PC-3 (cell line): ENCODE results near the gene TRIM71. TPM values are rescaled to one million over a fixed set of nuclear protein-coding genes. Genes with fewer than 3 reads are reported as not detected.

Source experiments
- ATAC-seq: fragments of 200-7000 bp; cut with Tn5 transposase; 2 replicates; pipeline ENCODE4 v1.9.1; 2020; ENCODE audit warnings: mild to moderate bottlenecking, moderate library complexity
- BruUV-seq: library from RNA; stranded (reverse); fragments of 400-500 nt; replicated peaks from 2 replicates; lab custom pipeline; 2021; lab: Mats Ljungman, UMichigan
- CTCF ChIA-PET: fragments of 300-600 bp; sonication (Branson Sonifier 250); formaldehyde crosslinking; loops from one replicate; lab custom pipeline; 2022; ENCODE audit warnings: antibody characterized with exemption; lab: Charles Lee
- POLR2A ChIA-PET: fragments of 300-600 bp; sonication (Branson Sonifier 250); formaldehyde crosslinking; loops from one replicate; lab custom pipeline; 2022; ENCODE audit warnings: antibody characterized with exemption; ENCODE audit not compliant: unreplicated experiment; lab: Charles Lee
- DNase-seq: peaks from one replicate; pipeline ENCODE4 v3.0.0-alpha.2; 2015
- H2AFZ ChIP-seq: fragments of 300-600 bp; sonication (generic); 2 replicates; pipeline ENCODE4 v1.6.0; 2016; ENCODE audit warnings: antibody characterized with exemption, low read length
- H3F3A ChIP-seq: fragments of 300-600 bp; sonication (generic); one replicate; pipeline ENCODE4 v1.6.0; 2017; ENCODE audit warnings: antibody characterized with exemption, low read length, control low read depth, mild to moderate bottlenecking; ENCODE audit not compliant: unreplicated experiment
- H3K27ac ChIP-seq: fragments of 300-600 bp; sonication (generic); 2 replicates; pipeline ENCODE4 v1.5.1; 2016; ENCODE audit warnings: mild to moderate bottlenecking, low read length
- H3K27me3 ChIP-seq: fragments of 300-600 bp; sonication (generic); 2 replicates; pipeline ENCODE4 v1.6.1; 2016; ENCODE audit warnings: low read length, mixed read lengths
- H3K36me3 ChIP-seq: fragments of 300-600 bp; sonication (generic); 2 replicates; pipeline ENCODE4 v1.6.1; 2016; ENCODE audit warnings: low read depth, mixed run types, low read length, mixed read lengths
- H3K4me1 ChIP-seq: fragments of 300-600 bp; sonication (generic); 2 replicates; pipeline ENCODE4 v1.5.1; 2016; ENCODE audit warnings: low read length; ENCODE audit not compliant: insufficient read depth
- H3K4me2 ChIP-seq: fragments of 300-600 bp; sonication (generic); 2 replicates; pipeline ENCODE4 v1.6.0; 2016; ENCODE audit warnings: low read length
- H3K4me3 ChIP-seq: fragments of 300-600 bp; sonication (generic); 2 replicates; pipeline ENCODE4 v1.5.1; 2016; ENCODE audit warnings: mild to moderate bottlenecking, low read length, mixed read lengths
- H3K79me2 ChIP-seq: fragments of 300-600 bp; sonication (generic); 2 replicates; pipeline ENCODE4 v1.6.1; 2017; ENCODE audit warnings: low read length, mixed read lengths
- H3K9ac ChIP-seq: fragments of 300-600 bp; sonication (generic); 2 replicates; pipeline ENCODE4 v1.6.0; 2016; ENCODE audit warnings: mild to moderate bottlenecking, low read length
- H3K9me2 ChIP-seq: fragments of 300-600 bp; sonication (generic); replicated peaks from 2 replicates; pipeline ENCODE4 v1.6.1; 2016; ENCODE audit warnings: mixed run types, low read length, mixed read lengths
- H3K9me3 ChIP-seq: fragments of 300-600 bp; sonication (generic); 2 replicates; pipeline ENCODE4 v1.6.1; 2016; ENCODE audit warnings: low read length, mixed read lengths
- H4K20me1 ChIP-seq: fragments of 300-600 bp; sonication (generic); 2 replicates; pipeline ENCODE4 v1.6.1; 2016; ENCODE audit warnings: low read length, mixed read lengths
- CTCF ChIP-seq: fragments of 300-600 bp; sonication (generic); conservative IDR thresholded peaks from 2 replicates; pipeline ENCODE4 v1.5.1; 2017; ENCODE audit warnings: antibody characterized with exemption, low read depth, mild to moderate bottlenecking, low read length
- EZH2 ChIP-seq: fragments of 300-600 bp; sonication (generic); IDR thresholded peaks from one replicate; pipeline ENCODE4 v1.6.1; 2017; ENCODE audit warnings: antibody characterized with exemption, mild to moderate bottlenecking, low read length; ENCODE audit not compliant: unreplicated experiment
- EZH2phosphoT487 ChIP-seq: fragments of 300-600 bp; sonication (generic); IDR thresholded peaks from 2 replicates; pipeline ENCODE4 v1.6.1; 2018; ENCODE audit warnings: mild to moderate bottlenecking, antibody characterized with exemption, low read length, borderline replicate concordance
- intact Hi-C: fragments of 100-400 bp; cut with micrococcal nuclease; formaldehyde crosslinking; loops from 2 replicates; pipeline ENCODE4 v1.9.0; 2023
- total RNA-seq: library from RNA; depleted of rRNA; stranded (reverse); fragments of >200 nt; gene quantifications from 2 replicates; pipeline ENCODE4 v1.2.3, GENCODE V29; 2014

Gene TRIM71
- total RNA-seq, 1 experiment from 2014 or later = 0.11 TPM

- POLR2A ChIA-PET = no interaction called here
- CTCF ChIA-PET = no interaction called here
Observed at GRCh38 chr3:32862936-32863487, 45.2 kb downstream of the TRIM71 start.

GRCh38 chr3:32865383-32865782, 47.6 kb downstream of the TRIM71 start:
- BruUV-seq = no TSS peak
- ATAC-seq = peak; percentile 70
- Histone ChIP-seq H3K9me2 (no peaks in the 10 kb centered on the region), H3K9ac (no peak overlapping the region), H3K4me2 (peak overlapping the region; percentile 33; the same call in 1 of the 2 replicates), H3F3A (no peaks in the 10 kb centered on the region), H3K9me3 (no peaks in the 10 kb centered on the region), H4K20me1 (no peaks in the 10 kb centered on the region), H2AFZ (0 out of 2 replicates have a peak overlapping the region, but pooled peaks have one; percentile 5), H3K36me3 (no peaks in the 10 kb centered on the region), H3K4me1 (peaks cover 12% of the 10 kb centered on the region), H3K4me3 (no peak overlapping the region), H3K79me2 (no peaks in the 10 kb centered on the region), H3K27me3 (no peaks in the 10 kb centered on the region), H3K27ac (no peak overlapping the region)
- DNase-seq = peak; percentile 71
- TF ChIP-seq CTCF = no peak
- no peak for TF ChIP-seq EZH2
- TF ChIP-seq EZH2phosphoT487 = no peak
- intact Hi-C loops = no loop called here
- CTCF ChIA-PET = no interaction called here
- POLR2A ChIA-PET = no interaction called here

More at GRCh38 chr3:32862936-32863487, 45.2 kb downstream of the TRIM71 start:
- H3F3A ChIP-seq = no peaks in the 10 kb centered on the region
- H4K20me1 ChIP-seq = no peaks in the 10 kb centered on the region
- TF ChIP-seq CTCF (no peak), EZH2phosphoT487 (no peak), EZH2 (no peak)
- no peak overlapping the region for H3K4me2 ChIP-seq
- no peaks in the 10 kb centered on the region for H3K9me3 ChIP-seq
- no peak overlapping the region for H3K27ac ChIP-seq
- no peaks in the 10 kb centered on the region for H3K27me3 ChIP-seq
- no peak overlapping the region for H2AFZ ChIP-seq
- no peaks in the 10 kb centered on the region for H3K79me2 ChIP-seq
- H3K4me3 ChIP-seq = no peak overlapping the region
- BruUV-seq = no TSS peak
- no peak for ATAC-seq
- H3K9ac ChIP-seq = no peak overlapping the region
- no peak for DNase-seq
- intact Hi-C loops = no loop called here
- H3K4me1 ChIP-seq = peaks cover 12% of the 10 kb centered on the region
- no peaks in the 10 kb centered on the region for H3K36me3 ChIP-seq
- no peaks in the 10 kb centered on the region for H3K9me2 ChIP-seq

GRCh38 chr3:32866533-32866932, 48.7 kb downstream of the TRIM71 start:
- Histone ChIP-seq H3K27ac (no peak overlapping the region), H3K9me2 (no peaks in the 10 kb centered on the region), H3K9me3 (no peaks in the 10 kb centered on the region), H3K4me2 (no peak overlapping the region), H3K79me2 (no peaks in the 10 kb centered on the region), H3K4me1 (peaks cover 12% of the 10 kb centered on the region), H2AFZ (no peak overlapping the region), H3F3A (no peaks in the 10 kb centered on the region), H4K20me1 (no peaks in the 10 kb centered on the region), H3K36me3 (no peaks in the 10 kb centered on the region), H3K27me3 (no peaks in the 10 kb centered on the region), H3K9ac (no peak overlapping the region), H3K4me3 (no peak overlapping the region)
- POLR2A ChIA-PET = no interaction called here
- BruUV-seq = no TSS peak
- DNase-seq (no peak), ATAC-seq (no peak)
- no peak for TF ChIP-seq EZH2
- no peak for TF ChIP-seq EZH2phosphoT487
- TF ChIP-seq CTCF = no peak
- CTCF ChIA-PET = no interaction called here
- intact Hi-C loops = no loop called here
